ENCODE data around the gene CAMK1. TPM values are rescaled to one million over a fixed set of nuclear protein-coding genes. Genes with fewer than 3 reads are reported as not detected.

Gene CAMK1
- total and polyA plus RNA-seq, 9 of the 15 experiments (the other 6 are each of a cell fraction or from before 2014, with no cell fraction given): 0.23 to 10.7 (median 6.0) TPM

DNA sequence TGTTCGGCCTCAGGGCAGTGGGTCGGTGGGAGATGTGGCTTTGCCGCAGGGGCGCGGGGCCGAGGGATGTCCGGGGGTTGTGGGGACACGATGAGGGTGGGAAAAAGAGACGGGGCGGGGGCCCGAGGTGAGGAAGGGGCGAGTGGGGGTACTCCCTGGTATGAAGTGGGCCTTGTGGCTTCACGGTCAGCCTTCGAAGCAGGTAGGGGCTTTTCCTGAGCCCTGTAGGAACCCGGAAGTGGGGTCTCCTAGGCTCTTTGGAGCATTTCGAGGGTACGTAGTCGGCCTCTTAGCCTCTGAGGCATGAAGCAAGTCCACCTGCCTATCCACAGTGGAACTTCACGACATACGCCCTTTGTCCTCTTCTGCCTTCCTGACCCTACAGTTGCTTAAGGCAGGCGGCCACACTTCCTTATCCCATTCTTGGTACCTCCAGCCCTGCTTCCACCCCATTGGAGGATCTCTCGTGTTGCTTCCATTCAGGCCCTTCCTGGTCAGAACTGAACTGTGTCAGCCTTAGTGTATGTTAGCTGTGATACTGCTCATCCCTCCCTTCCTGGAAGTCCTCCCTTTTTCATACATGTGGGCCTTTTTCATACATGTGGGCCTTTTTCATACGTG lies 23.5 kb upstream of the CAMK1 start (continued):
- TF ChIP-seq REST (IDR thresholded peaks at IDR 0.05; ENCODE audit: borderline replicate concordance): no peak
- TF ChIP-seq REST (CRISPR knock-in tag; IDR thresholded peaks at IDR 0.05; ENCODE audit: low read depth): no peak
- no peak for TF ChIP-seq ZNF57 (CRISPR knock-in tag; IDR thresholded peaks at IDR 0.05)
- no peak for TF ChIP-seq HINFP (tag; conservative IDR thresholded peaks at IDR 0.05; ENCODE audit: low read depth)
- no peak for TF ChIP-seq DLX4 (CRISPR knock-in tag; IDR thresholded peaks at IDR 0.05)
- no peak for TF ChIP-seq MBD1 (CRISPR knock-in tag; IDR thresholded peaks at IDR 0.05)
- TF ChIP-seq MCM7 (IDR thresholded peaks at IDR 0.05): no peak
- TF ChIP-seq ZNF668 (CRISPR knock-in tag; IDR thresholded peaks at IDR 0.05): no peak
- TF ChIP-seq ATF3 (IDR thresholded peaks at IDR 0.05): no peak
- no peak for TF ChIP-seq ATF3 (CRISPR knock-in tag; conservative IDR thresholded peaks at IDR 0.05)
- TF ChIP-seq, protein P1, sequence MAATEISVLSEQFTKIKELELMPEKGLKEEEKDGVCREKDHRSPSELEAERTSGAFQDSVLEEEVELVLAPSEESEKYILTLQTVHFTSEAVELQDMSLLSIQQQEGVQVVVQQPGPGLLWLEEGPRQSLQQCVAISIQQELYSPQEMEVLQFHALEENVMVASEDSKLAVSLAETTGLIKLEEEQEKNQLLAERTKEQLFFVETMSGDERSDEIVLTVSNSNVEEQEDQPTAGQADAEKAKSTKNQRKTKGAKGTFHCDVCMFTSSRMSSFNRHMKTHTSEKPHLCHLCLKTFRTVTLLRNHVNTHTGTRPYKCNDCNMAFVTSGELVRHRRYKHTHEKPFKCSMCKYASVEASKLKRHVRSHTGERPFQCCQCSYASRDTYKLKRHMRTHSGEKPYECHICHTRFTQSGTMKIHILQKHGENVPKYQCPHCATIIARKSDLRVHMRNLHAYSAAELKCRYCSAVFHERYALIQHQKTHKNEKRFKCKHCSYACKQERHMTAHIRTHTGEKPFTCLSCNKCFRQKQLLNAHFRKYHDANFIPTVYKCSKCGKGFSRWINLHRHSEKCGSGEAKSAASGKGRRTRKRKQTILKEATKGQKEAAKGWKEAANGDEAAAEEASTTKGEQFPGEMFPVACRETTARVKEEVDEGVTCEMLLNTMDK (IDR thresholded peaks at IDR 0.05; ENCODE audit: borderline replicate concordance, insufficient read depth, low read depth, low read length, poor library complexity, severe bottlenecking): no peak
